Upper lobe of left lung (tissue), 4 donors: ENCODE results near the gene ARHGAP40.

Experiments used
- CTCF ChIP-seq, 6 experiments: fragments of 450-650 bp in 4 of 6; fragments of 200-600 bp in 2 of 6; sonication (generic) in 2 of 6; IDR thresholded peaks; one replicate each; pipeline ENCODE4 v1.5.1; 2016 to 2019; ENCODE audit warnings: antibody characterized with exemption in 6 of 6
- EP300 ChIP-seq, 4 donors: sonication (generic); formaldehyde crosslinking; IDR thresholded peaks; one replicate each; pipeline ENCODE4 v1.5.1; 2017; ENCODE audit warnings: antibody characterized with exemption in 4 of 4, control low read depth in 2 of 4
- POLR2A ChIP-seq, 4 donors: fragments of 450-650 bp; IDR thresholded peaks; one replicate each; pipeline ENCODE4 v1.5.1; 2016 to 2017; ENCODE audit warnings: antibody characterized with exemption in 4 of 4, mild to moderate bottlenecking in 2 of 4
- POLR2AphosphoS5 ChIP-seq, 2 donors: sonication (generic); formaldehyde crosslinking; IDR thresholded peaks; one replicate each; pipeline ENCODE4 v1.5.1; 2017; ENCODE audit warnings: antibody characterized with exemption in 2 of 2

GRCh38 chr20:38617830-38618196 lies 16.2 kb downstream of the ARHGAP40 start:
- TF ChIP-seq POLR2A (IDR thresholded peaks at IDR 0.05): no peak
- no peak for TF ChIP-seq CTCF (IDR thresholded peaks at IDR 0.05)
- no peak for TF ChIP-seq EP300 (IDR thresholded peaks at IDR 0.05)
- no peak for TF ChIP-seq POLR2AphosphoS5 (IDR thresholded peaks at IDR 0.05)
